Ramos (cell line): ENCODE measurements around the gene SOX6.

Experiments used
- in situ Hi-C: fragments of 300-500 bp; cut with MboI; formaldehyde crosslinking; loops from one replicate; pipeline ENCODE4 v1.14.3; 2022; ENCODE audit warnings: low sequenced_read_pairs; ENCODE audit not compliant: unreplicated experiment

SOX6 gene

DNA sequence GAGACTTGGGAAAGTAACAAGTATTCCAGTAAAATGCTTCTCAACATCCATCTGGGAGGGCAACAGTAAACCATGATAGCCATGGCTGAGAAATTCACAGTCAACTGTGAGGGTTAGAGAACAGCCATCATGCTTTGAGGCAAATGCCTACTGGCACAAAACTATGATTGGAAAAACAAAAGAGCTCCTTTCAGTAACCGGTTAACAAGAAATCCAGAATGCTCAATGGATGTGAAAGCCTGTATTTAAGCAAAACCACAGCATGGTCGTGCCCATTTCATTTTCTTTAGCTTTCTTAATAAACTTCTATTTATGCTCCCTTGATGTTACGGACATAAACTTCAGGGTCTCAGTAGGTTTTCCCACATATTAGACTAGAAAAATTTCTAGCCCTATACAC is 139.5 kb downstream of the SOX6 start:
- in situ Hi-C loops, result no loop called here

DNA sequence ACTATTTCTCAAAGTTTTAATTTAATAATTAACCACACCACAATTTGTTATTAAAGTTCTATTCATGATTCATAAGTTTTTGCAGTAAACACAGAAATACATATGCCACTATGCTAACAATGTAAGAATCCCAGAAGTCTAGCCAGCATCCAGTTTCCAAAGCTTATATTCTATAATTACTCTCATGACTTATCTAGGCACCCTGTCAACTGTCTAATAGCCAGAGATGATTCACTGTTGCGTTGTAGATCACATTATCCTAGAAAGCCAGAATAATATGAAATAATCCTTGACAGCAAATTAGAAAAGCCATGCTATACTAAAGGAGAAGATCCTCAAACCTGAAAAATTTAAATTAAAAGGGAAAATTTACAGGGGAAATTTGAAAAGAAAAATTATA is 141.0 kb downstream of the SOX6 start:
- in situ Hi-C loops, result no loop called here

DNA sequence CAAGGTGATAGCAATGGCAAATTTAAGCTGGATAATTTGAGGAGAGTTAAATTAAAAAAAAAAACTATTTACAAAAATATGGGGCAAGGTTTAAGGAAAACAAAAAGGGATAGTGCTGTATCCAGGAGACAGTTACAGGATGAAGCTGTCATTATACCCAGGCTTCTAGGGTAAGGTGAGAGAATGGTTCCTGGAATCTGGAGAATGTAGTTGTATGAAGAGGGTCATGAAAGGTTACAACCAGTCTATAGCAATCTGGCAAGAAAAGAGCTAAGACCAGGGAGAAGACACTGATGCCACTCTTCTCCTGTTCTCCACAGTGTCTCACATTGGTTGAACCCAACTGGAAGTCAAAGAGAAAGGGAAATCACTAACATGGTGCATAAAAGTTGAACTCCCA is 144.9 kb downstream of the SOX6 start:
- in situ Hi-C loops, result no loop called here

DNA sequence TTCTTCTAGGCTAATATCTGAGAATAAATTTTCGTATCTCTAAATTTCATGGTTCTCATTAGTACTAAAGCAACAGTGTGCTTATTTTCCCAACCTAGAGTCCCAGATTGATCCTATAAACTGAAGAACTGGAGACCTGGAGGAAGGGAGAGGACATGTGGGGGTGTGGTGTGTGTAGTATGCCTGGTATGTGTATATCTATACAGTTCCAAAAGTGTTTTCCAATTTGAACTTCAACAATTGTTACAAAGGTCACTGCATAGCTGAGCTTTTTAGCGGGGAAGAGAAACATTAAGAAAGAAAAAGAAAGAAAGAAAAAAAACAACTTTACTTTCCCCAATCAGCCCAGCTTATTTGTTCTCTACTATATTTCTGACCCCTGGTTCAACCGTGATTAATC is 152.1 kb downstream of the SOX6 start:
- in situ Hi-C loops, result no loop called here

DNA sequence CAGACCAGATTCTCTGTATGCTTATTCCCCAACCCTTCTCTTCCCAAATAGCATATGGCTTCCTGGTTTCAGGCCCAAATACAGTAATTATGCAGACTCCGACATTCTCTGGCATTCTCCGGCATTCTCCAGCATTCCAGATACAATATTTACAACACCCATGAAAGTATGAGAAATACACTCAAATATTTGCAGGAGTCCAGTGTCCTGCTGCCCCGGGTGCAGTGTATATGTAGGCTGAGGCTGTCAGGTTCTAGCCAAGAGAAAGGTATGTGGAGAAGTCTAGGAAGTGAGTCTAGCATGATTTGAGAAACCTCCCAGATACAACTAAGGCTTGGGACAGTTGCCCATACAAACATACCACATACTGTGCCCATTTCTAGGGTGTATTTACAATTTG is 160.7 kb downstream of the SOX6 start:
- in situ Hi-C loops, result no loop called here

DNA sequence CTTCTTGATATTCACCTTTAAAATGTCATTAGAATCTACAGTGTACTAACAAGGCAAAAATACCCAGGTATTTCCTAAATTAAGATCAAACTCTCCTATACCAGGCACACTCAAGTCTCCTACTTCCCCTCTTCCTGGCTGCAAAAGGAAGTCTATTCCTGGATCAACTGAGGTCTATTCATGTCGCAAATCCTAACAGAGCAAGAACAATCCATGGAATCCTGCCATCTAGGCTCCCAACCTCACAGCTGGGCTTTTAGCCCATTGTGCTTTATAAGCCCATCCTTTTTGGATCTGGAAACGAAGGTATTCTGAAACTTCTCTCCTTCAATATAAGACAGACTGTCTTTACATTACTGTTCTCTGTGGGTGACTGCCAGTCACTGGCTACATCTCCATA is 161.8 kb downstream of the SOX6 start:
- in situ Hi-C loops, result no loop called here

DNA sequence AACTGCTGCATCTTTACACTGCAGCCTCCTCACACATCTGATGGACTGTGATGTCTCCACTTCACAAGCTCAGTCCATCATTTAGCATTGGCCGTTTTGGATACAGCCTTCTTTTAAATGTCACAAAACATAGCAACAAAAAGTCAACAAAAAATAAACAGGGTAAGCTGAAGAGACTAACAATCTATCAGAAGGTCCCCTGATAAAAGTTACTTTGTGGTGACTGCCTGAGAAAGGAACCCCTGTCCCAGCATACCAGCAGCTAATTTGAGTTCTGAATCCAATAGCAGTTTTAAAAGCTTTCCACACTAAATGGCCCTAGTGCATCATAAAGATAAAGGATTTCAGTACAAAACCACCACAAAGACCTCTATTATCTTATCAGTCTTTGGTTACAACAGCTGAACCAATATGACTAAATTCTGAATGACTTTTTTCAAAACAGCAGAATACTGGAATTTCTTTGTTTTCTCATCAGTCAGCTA is 162.4 kb downstream of the SOX6 start:
- in situ Hi-C loops, result no loop called here

DNA sequence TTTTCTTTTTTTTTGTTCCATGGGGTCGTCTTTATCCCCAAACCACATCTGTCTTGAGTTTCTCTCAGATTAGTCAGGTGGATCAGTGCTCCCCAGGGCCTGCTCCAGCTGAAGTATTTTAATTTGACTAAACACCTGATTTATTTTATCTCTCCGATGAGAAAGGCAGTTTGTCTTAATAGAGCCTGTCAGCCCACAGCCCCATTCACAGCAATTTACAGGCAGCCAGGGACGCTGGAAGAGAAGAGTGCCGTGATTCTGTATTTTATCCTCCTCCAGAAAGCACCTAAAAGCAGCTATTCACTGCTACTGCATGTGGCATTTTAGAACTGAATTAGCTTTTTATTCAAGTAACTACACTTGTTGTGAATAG is 164.5 kb downstream of the SOX6 start:
- in situ Hi-C loops, result no loop called here

DNA sequence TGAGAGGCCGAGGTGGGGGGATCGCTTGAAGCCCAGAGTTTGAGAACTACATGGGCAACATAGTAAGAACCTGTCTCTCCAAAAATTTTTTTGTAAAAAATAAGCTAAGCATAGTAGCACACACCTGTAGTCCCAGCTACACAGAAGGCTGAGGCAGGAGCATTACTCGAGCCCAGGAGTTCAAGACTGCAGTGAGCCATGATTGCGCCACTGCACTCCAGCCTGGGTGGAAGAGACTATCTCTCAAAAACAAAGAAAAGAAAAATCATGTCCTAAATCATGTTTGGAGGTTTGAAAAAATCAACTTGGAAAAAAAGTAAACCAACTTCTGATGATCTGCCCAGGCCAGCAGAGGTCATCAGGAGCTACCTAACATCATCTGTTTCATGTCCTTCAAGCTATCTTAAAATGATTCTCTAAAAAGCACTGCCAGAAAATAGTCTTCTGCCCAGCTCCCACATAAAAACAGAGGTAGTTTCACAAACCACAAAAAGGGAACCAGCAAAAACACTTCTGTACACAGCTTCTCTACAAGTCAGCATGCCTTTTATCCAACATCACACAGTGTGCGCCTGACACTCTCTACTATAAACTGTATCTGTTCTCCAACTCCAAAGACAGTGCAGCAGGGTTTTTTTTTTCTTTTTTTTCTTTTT is 165.0 kb downstream of the SOX6 start:
- in situ Hi-C loops, result no loop called here

DNA sequence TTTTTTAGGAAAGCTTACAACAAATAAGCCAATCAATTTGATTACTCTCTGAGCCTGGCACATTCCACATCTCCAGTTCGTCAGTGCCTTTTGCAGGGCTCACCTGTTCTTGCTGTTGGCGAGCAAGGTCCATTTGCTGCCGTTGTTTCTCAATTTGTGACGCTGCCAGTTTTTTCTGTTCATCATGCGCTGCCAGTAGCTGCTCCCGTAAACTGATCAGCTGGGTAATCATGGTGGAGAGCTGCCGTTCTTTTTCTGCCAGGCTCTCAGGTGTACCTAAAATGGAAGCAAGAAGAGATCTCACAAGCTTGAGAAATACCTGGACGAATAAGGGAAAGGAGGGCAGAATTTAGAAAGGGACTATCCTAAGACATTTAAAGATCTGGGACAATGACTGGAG is 169.7 kb downstream of the SOX6 start:
- in situ Hi-C loops, result no loop called here

DNA sequence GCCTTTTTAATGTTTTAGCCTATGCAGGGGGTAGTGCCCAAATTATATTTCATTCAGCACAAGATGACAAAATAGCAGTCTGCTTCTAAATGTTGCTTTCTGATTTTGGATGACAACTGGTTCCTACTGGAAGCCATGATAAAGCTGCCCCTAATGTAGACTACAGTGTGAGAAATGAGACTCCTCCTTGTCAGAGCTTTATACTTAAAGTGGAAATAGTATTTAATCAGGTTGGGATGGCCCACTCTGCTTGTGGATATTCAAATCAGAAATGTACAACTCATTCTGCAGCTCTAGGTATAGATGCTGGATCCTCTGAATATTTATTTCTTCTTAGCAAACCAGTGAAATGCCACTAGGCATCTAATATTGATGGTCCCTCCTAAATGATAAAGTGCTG is 171.3 kb downstream of the SOX6 start:
- in situ Hi-C loops, result no loop called here

DNA sequence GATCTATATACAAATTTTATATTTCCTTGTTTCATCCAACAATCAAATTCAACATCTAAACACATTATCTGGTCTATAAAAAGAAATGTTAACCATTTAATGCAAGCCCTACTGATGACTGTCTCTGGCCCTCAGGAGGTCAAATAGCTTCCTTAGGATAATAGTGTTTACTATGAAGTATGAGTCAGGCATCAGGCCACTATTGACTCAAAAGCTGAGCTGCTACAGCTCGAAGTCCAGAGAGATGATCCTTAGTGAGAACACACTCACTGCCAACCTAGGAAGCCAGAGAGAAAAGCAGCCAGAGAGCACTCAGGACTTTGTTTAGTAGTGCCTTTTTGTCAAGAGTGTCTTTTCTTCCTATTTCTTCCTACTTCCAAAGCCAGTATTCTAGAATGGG is 171.8 kb downstream of the SOX6 start:
- in situ Hi-C loops, result no loop called here

DNA sequence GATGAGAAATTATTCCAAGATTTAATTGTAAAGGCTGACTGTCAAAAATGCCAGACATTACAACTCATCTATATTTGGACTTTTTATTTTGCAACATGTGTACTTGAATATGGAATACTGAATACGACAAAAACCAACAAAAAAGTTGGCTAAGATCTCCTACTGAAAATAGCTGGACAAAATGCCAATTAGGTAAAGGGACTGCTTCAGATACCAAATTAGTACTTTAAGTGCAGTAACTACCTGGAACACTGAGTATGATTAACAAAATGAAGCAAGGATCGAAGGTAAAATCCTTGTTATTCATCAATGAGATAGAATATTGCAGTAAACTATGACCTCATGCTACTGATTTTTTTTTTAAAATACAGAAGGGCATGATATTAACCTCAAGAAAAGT is 173.8 kb downstream of the SOX6 start:
- in situ Hi-C loops, result no loop called here

DNA sequence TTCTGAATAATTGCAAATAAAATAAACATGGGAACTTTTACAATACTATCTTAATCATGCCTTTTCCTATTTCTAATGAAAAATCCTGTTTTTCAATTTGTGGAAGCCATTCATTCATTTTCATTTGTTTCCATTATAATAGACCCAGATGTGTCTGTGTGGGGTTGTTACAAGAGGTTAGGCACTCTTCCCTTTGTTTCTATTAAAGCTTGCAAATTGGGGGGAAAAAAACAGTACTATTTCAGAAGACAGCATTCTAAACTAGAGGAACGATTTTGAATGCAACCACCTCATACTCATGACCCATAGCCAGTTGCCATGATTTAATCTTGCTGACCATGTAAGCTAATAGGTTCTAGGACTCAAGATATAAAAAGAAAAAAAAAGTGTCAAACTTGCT is 175.5 kb downstream of the SOX6 start:
- in situ Hi-C loops, result no loop called here

DNA sequence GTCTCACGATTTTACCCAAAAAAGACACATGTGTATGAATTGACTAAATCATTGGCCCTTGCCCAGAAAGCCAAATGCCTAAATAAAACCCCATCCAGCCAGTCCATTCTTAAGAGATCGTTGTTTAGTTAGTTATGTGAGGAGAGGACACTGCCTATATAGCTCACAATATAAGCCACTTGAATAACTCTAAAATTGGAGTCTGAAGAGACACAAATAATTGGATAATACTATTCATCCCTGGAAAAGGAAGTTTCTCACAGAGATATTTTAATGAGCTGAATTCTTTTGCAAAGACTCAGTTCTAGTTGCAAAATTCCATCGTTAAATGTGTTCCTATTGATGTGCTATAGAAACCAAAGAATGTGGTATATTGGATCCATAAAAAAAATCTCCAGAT is 176.7 kb downstream of the SOX6 start:
- in situ Hi-C loops, result no loop called here

DNA sequence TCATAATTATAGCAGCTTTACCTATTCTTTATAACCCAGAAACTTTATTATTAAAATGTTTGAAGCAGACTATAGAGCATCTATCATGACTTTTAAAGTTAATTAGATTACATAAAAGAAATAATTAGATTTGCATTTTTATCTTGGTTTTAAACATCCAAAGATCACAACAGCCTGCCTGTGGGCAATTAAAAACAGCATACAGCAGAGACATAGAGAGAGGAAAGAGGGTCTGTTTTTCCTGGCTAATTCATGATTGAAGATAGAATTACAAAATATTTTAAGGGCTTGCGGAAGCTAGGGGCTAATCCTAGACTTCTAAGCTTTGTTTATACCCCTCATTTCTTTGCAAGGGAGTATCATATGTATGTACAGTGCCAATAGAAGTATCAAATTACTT is 178.1 kb downstream of the SOX6 start:
- in situ Hi-C loops, result no loop called here

DNA sequence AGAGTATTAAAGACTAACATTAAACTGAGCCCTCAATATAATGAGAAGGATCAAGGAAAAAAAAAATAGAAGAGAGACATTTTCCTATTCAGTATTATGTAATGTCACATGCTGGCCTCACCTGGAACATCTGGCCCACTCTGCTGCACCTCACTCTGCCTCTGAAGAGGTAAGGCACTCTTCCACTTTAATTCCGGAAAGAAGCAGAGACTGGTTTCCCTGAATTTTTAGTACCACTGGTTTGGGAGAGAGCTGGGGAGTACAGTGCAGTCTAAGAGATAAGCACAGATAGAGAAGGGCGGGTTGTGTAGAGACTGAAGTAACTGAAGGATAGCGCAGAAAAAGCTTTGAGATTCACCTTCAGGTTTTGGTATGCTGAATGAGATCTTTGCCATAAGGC is 178.7 kb downstream of the SOX6 start:
- in situ Hi-C loops, result no loop called here

DNA sequence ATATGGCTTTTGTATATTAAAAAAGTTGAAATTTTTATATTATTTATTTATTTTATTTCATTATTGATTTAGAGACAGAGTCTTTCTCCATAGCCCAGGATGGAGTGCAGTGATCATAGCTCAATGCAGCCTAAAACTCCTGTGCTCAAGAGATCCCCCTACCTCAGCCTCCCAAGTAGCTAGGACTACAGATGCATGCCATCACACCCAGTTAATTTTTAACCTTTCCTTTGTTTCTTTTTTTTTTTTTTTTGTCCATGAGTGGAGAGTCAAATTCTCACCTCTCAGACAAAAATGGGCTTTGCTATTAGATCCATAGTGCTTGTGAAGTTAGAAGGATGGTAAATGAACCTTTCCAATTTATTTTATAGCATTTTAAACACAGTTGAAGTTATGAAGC is 182.5 kb downstream of the SOX6 start:
- in situ Hi-C loops, result no loop called here

DNA sequence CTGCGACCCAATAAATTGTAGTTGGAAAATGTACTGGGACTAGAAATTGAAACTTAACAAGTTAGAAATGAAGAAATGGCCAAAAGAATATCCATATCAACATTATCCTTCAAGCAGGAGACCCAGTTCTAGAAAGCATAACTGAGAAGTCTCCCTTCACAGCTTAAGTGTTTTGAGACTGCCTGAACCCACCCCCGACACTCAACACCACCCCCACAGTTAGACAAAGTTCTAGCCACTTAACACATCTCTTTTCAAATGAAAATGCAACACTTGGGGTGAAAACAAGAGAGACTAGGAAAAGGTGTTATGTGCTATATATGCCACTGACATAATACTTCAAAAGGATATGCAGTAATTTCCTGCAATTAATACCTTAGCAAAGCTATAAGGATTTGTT is 184.5 kb downstream of the SOX6 start:
- in situ Hi-C loops, result no loop called here

DNA sequence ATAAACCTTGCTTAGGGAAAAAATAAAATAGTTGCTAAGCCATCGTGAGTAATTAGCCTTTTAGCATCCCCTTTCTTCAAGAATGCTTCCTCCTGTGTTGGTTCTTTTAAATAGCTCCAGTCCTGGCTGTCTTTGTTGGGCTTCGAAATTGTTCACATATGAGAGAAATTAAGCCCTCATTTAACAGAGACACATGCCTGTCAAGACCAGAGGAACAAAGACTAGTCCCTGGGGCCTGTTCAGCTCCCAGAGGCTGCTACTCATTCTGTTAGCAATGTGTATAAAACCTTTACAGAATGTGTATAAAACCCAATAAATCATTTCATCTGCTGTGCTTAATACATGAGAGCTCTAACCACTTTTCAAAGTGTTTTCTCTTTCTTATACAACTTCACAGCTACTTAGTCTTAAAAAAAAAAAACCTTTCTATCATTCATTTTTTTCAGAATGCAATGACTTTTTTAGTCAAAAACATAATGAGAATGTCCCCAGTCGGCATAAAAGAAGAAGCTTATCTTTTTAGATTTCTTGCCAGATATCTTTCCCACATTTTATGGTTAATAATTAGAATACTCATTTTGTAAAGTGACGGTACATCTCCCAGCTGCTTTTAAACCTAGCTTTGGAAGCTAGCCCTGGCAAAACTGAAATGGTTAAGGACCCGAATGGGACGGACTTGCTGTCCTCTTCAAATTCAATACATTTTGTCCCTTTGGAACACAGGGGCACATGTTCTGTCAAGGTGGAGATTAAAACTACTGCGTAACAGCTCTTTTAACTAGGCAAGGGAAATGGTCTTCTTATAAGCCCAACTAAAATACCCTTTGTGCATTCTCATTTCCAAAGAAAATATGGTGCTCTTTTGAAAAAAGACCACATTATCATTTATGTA is 186.1 kb downstream of the SOX6 start:
- in situ Hi-C loops, result no loop called here

DNA sequence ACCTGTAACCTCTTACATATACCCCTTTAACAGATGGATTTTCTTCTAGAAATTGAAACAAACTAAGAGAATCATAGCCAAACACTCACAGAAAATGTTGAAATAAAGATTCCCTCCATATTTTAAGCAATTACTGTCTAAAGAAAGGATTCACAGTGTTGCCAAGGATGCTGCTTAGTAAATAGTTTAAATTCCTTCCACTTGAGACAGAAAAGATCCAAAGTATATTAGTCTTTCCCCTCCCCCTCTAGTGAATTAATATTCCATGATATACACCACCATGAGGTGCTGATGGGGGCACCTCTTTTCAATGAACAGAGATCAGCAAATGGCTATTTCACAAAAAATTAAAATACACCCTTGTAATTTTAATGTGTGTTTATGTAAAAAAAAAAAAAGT is 186.8 kb downstream of the SOX6 start:
- in situ Hi-C loops, result no loop called here
